AG08396 (cell line): Measurements from ENCODE around the gene METTL16.
"Not testable (repeated sequence)": the region's sequence is repeated elsewhere in the genome, so short reads cannot be mapped to it uniquely, and the experiment has no call there.

Experiments used
- DNase-seq: peaks from one replicate; pipeline ENCODE4 v3.0.0; 2012; ENCODE audit warnings: low spot score, mixed read lengths

METTL16 gene

GRCh38 chr17:2502871-2503580, 8.7 kb downstream of the METTL16 start:
- DNase-seq: no peak

GRCh38 chr17:2500446-2500845, 11.2 kb downstream of the METTL16 start:
- no peak for DNase-seq

- DNase-seq: not testable (repeated sequence)
These were observed 22.4 kb downstream of the METTL16 start for GRCh38 chr17:2489286-2489685.

GRCh38 chr17:2487306-2487705, 24.4 kb downstream of the METTL16 start:
- no peak for DNase-seq

GRCh38 chr17:2486709-2487108, 25.0 kb downstream of the METTL16 start:
- not testable (repeated sequence) for DNase-seq

GRCh38 chr17:2485970-2486369, 25.7 kb downstream of the METTL16 start:
- DNase-seq: no peak

- no peak for DNase-seq
These were observed 26.1 kb downstream of the METTL16 start for GRCh38 chr17:2485543-2485942.

- DNase-seq: no peak
These were observed 26.8 kb downstream of the METTL16 start for GRCh38 chr17:2484876-2485275.

GRCh38 chr17:2483084-2483483, 28.6 kb downstream of the METTL16 start:
- no peak for DNase-seq

GRCh38 chr17:2482218-2482617, 29.5 kb downstream of the METTL16 start:
- DNase-seq: no peak

- no peak for DNase-seq
These were observed 29.9 kb downstream of the METTL16 start for GRCh38 chr17:2481760-2482159.

- DNase-seq: no peak
These were observed 33.2 kb downstream of the METTL16 start for GRCh38 chr17:2478458-2478857.

- no peak for DNase-seq
These were observed 36.6 kb downstream of the METTL16 start for GRCh38 chr17:2475056-2475455.

GRCh38 chr17:2474371-2474770, 37.3 kb downstream of the METTL16 start:
- no peak for DNase-seq

GRCh38 chr17:2468270-2468669, 43.4 kb downstream of the METTL16 start:
- peak; percentile 58 for DNase-seq

- no peak for DNase-seq
These were observed 44.8 kb downstream of the METTL16 start for GRCh38 chr17:2466931-2467330.

- DNase-seq: no peak
These were observed 49.2 kb downstream of the METTL16 start for GRCh38 chr17:2462481-2462880.

GRCh38 chr17:2459917-2460271, 51.8 kb downstream of the METTL16 start:
- no peak for DNase-seq

GRCh38 chr17:2457913-2458312, 53.8 kb downstream of the METTL16 start:
- no peak for DNase-seq

- no peak for DNase-seq
These were observed 55.2 kb downstream of the METTL16 start for GRCh38 chr17:2456475-2456874.

GRCh38 chr17:2455956-2456355, 55.7 kb downstream of the METTL16 start:
- DNase-seq: no peak

- DNase-seq: no peak
These were observed 57.8 kb downstream of the METTL16 start for GRCh38 chr17:2453866-2454265.

GRCh38 chr17:2453325-2453724, 58.4 kb downstream of the METTL16 start:
- DNase-seq: no peak

GRCh38 chr17:2452216-2452750, 59.4 kb downstream of the METTL16 start:
- no peak for DNase-seq
